ENCODE data around the gene LGALSL. TPM values are rescaled to one million over a fixed set of nuclear protein-coding genes. Genes with fewer than 3 reads are reported as not detected.

Gene LGALSL
- polyA plus RNA-seq, 2 of the 4 experiments (the other 2 are of a cell fraction): 11.0 to 14.1 TPM

- TF ChIP-seq, protein P1, sequence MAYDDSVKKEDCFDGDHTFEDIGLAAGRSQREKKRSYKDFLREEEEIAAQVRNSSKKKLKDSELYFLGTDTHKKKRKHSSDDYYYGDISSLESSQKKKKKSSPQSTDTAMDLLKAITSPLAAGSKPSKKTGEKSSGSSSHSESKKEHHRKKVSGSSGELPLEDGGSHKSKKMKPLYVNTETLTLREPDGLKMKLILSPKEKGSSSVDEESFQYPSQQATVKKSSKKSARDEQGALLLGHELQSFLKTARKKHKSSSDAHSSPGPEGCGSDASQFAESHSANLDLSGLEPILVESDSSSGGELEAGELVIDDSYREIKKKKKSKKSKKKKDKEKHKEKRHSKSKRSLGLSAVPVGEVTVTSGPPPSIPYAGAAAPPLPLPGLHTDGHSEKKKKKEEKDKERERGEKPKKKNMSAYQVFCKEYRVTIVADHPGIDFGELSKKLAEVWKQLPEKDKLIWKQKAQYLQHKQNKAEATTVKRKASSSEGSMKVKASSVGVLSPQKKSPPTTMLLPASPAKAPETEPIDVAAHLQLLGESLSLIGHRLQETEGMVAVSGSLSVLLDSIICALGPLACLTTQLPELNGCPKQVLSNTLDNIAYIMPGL (CRISPR knock-in tag; IDR thresholded peaks at IDR 0.05; ENCODE audit: borderline replicate concordance): no peak
- TF ChIP-seq EHMT2 (IDR thresholded peaks at IDR 0.05; ENCODE audit: low read depth): no peak
Measured at GRCh38 chr2:64471600-64471999, 17.6 kb downstream of the LGALSL start (continued).

GRCh38 chr2:64472881-64473280 lies 18.9 kb downstream of the LGALSL start:
- WGBS (ENCODE audit: missing lambda C conversion rate): 30% methylated on average over 3 of the region's 3 CpGs
- Histone ChIP-seq H3K27ac (no peak overlapping the region), H3K9me3 (no peaks in the 10 kb centered on the region), H3K4me2 (no peak overlapping the region), H3K4me3 (no peak overlapping the region), H3K4me1 (no peaks in the 10 kb centered on the region)
- FAIRE-seq (no peak), DNase-seq (ENCODE audit: low read depth in 1 of 2, low spot score in 1 of 2) (no peak), ATAC-seq (no peak)
- POLR2A ChIA-PET: no interaction called here
- CTCF ChIA-PET: interaction anchor here (1.3 to 9.0 kb wide), 3 partner anchors 13 to 401 kb away, joined by 3 to 92 read pairs (median 38); no protein-coding TSS in a partner anchor
- no peak for TF ChIP-seq MAX (IDR thresholded peaks at IDR 0.05)
- TF ChIP-seq NPAS2 (CRISPR knock-in tag; IDR thresholded peaks at IDR 0.05; ENCODE audit: borderline replicate concordance): no peak
- TF ChIP-seq BHLHE40 (IDR thresholded peaks at IDR 0.05; ENCODE audit: low read depth, low read length): no peak
- no peak for TF ChIP-seq BCL3 (IDR thresholded peaks at IDR 0.05)
- TF ChIP-seq MYC (IDR thresholded peaks at IDR 0.05; ENCODE audit: borderline replicate concordance, low read length): no peak
- TF ChIP-seq EP300 (IDR thresholded peaks at IDR 0.05): no peak
- no peak for TF ChIP-seq FOSB (CRISPR knock-in tag; IDR thresholded peaks at IDR 0.05)
- no peak for TF ChIP-seq RAD21 (conservative IDR thresholded peaks at IDR 0.05 in 1 of 2, IDR thresholded peaks at IDR 0.05 in 1 of 2)
- no peak for TF ChIP-seq ESRRA (IDR thresholded peaks at IDR 0.05; ENCODE audit: borderline replicate concordance, low read length)
- TF ChIP-seq CEBPB (IDR thresholded peaks at IDR 0.05): no peak
- TF ChIP-seq TP53 (CRISPR knock-in tag; IDR thresholded peaks at IDR 0.05): no peak
- no peak for TF ChIP-seq CHD2 (IDR thresholded peaks at IDR 0.05; ENCODE audit: low read length, partially characterized antibody)
- TF ChIP-seq HEYL (CRISPR knock-in tag; IDR thresholded peaks at IDR 0.05): no peak
- no peak for TF ChIP-seq RARB (CRISPR knock-in tag; IDR thresholded peaks at IDR 0.05)

DNA sequence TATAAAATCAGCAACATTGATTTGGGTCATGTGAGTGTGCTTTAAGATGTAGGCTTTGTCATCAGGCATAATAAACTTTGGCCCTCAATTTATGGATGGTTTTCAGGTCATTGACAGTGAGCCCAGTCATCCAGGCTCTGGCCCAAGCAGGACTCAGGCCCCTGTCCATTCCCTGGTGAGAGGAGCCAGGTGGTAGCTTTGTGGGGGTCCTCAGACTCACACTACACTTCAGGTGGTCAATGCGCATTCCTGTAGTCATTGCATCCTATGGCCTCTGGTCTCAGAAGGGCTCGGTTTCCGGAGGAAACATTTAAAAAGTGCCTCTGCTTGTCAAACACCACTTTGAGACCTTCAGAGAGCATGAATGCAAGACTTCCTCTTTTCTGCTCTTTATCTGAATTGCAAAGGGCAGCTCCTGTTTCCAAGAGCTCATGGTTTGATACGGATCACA lies 20.2 kb downstream of the LGALSL start:
- Histone ChIP-seq H3K4me1 (no peaks in the 10 kb centered on the region), H3K9me3 (no peaks in the 10 kb centered on the region), H3K4me3 (no peak overlapping the region), H3K4me2 (no peak overlapping the region), H3K27ac (no peak overlapping the region)
- ChIA-PET CTCF (interaction anchor here (0.7 to 9.0 kb wide), 4 partner anchors 12 to 399 kb away, joined by 3 to 92 read pairs (median 20); no protein-coding TSS in a partner anchor), POLR2A (no interaction called here)
- DNase-seq (ENCODE audit: low read depth in 1 of 2, low spot score in 1 of 2) (no peak), FAIRE-seq (no peak), ATAC-seq (no peak)
- TF ChIP-seq RARB (CRISPR knock-in tag; IDR thresholded peaks at IDR 0.05): no peak
- TF ChIP-seq HEYL (CRISPR knock-in tag; IDR thresholded peaks at IDR 0.05): no peak
- WGBS (ENCODE audit: missing lambda C conversion rate): 82% methylated on average over 4 of the region's 4 CpGs

- ChIA-PET POLR2A (no interaction called here), CTCF (interaction anchor here (0.7 to 9.0 kb wide), 3 partner anchors 11 to 148 kb away, joined by 3 to 92 read pairs (median 38); no protein-coding TSS in a partner anchor)
- H3K4me2 ChIP-seq: no peak overlapping the region
- H3K4me3 ChIP-seq: no peak overlapping the region
- no peaks in the 10 kb centered on the region for H3K9me3 ChIP-seq
- ATAC-seq: no peak
- H3K27ac ChIP-seq: no peak overlapping the region
- no peak for FAIRE-seq
- TF ChIP-seq PHF8 (IDR thresholded peaks at IDR 0.05; ENCODE audit: borderline replicate concordance, low read depth): no peak
- no peak for TF ChIP-seq GATA3 (IDR thresholded peaks at IDR 0.05; ENCODE audit: borderline replicate concordance)
- TF ChIP-seq RARB (CRISPR knock-in tag; IDR thresholded peaks at IDR 0.05): no peak
- TF ChIP-seq CBX2 (IDR thresholded peaks at IDR 0.05; ENCODE audit: borderline replicate concordance, low read depth): no peak
- TF ChIP-seq, protein P2, sequence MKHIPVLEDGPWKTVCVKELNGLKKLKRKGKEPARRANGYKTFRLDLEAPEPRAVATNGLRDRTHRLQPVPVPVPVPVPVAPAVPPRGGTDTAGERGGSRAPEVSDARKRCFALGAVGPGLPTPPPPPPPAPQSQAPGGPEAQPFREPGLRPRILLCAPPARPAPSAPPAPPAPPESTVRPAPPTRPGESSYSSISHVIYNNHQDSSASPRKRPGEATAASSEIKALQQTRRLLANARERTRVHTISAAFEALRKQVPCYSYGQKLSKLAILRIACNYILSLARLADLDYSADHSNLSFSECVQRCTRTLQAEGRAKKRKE (CRISPR knock-in tag; IDR thresholded peaks at IDR 0.05; ENCODE audit: low read depth): no peak
- TF ChIP-seq RNF2 (IDR thresholded peaks at IDR 0.05; ENCODE audit: borderline replicate concordance, low read depth): no peak
- TF ChIP-seq BCL3 (IDR thresholded peaks at IDR 0.05): no peak
- no peak for DNase-seq (ENCODE audit: low read depth in 1 of 2, low spot score in 1 of 2)
- H3K4me1 ChIP-seq: no peaks in the 10 kb centered on the region
- 83% methylated on average over 1 of the region's 1 CpG for WGBS (ENCODE audit: missing lambda C conversion rate)
Measured at GRCh38 chr2:64474636-64475035, 20.7 kb downstream of the LGALSL start.

Measured in A549 (cell line).